ENCODE data around the gene ATP5PF.

DNA sequence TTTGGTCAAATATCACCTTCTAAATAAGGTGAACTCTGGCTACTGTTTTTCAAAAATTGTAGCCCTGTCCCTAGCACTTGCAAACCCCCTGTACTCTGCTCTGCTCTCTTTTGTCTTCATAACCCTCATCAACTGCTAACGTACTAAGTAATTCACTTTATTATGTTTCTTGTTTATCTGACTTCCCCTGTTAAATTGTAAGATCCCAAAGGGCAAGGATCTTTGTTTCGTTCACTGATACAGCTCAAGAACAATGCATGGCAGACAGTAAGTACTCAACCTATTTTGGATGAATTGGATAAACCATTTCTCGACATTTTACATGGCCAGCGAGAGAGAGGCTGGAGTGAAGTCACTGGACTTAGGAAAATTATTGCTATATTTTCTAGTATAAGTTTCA lies 46.9 kb downstream of the ATP5PF start:
- TF ChIP-seq EZH2 (optimal IDR thresholded peaks at IDR 0.05; ENCODE audit: low read depth, low read length) = no peak
- TF ChIP-seq, protein P1, sequence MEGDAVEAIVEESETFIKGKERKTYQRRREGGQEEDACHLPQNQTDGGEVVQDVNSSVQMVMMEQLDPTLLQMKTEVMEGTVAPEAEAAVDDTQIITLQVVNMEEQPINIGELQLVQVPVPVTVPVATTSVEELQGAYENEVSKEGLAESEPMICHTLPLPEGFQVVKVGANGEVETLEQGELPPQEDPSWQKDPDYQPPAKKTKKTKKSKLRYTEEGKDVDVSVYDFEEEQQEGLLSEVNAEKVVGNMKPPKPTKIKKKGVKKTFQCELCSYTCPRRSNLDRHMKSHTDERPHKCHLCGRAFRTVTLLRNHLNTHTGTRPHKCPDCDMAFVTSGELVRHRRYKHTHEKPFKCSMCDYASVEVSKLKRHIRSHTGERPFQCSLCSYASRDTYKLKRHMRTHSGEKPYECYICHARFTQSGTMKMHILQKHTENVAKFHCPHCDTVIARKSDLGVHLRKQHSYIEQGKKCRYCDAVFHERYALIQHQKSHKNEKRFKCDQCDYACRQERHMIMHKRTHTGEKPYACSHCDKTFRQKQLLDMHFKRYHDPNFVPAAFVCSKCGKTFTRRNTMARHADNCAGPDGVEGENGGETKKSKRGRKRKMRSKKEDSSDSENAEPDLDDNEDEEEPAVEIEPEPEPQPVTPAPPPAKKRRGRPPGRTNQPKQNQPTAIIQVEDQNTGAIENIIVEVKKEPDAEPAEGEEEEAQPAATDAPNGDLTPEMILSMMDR (IDR thresholded peaks at IDR 0.05; ENCODE audit: low read length) = no peak
